Subcutaneous abdominal adipose tissue (tissue), 5 donors: ENCODE results near the gene MCHR1.

Source experiments
- H3K27ac ChIP-seq: one replicate; pipeline ENCODE4 v1.7.0; 2013; ENCODE audit warnings: low read depth, mild to moderate bottlenecking, inconsistent platforms, low read length, moderate library complexity
- H3K27me3 ChIP-seq, 5 donors: one replicate each; pipeline ENCODE4 v1.7.0; 2013; ENCODE audit warnings: low read length in 5 of 5, inconsistent platforms in 1 of 5; ENCODE audit not compliant: control insufficient read depth in 5 of 5, insufficient read depth in 4 of 5
- H3K36me3 ChIP-seq, 5 donors: one replicate each; pipeline ENCODE4 v1.7.0; 2013; ENCODE audit warnings: low read length in 5 of 5; ENCODE audit not compliant: control insufficient read depth in 5 of 5, insufficient read depth in 5 of 5
- H3K4me1 ChIP-seq, 5 donors: one replicate each; pipeline ENCODE4 v1.7.0; 2013; ENCODE audit warnings: low read length in 5 of 5, mild to moderate bottlenecking in 3 of 5, moderate library complexity in 1 of 5; ENCODE audit not compliant: control insufficient read depth in 5 of 5, insufficient read depth in 5 of 5
- H3K4me3 ChIP-seq, 5 donors: one replicate each; pipeline ENCODE4 v1.7.0; 2013; ENCODE audit warnings: low read length in 5 of 5, low read depth in 1 of 5
- H3K9ac ChIP-seq, 5 donors: one replicate each; pipeline ENCODE4 v1.7.0; 2013; ENCODE audit warnings: low read length in 5 of 5, mild to moderate bottlenecking in 4 of 5, moderate library complexity in 3 of 5
- H3K9me3 ChIP-seq, 5 donors: one replicate each; pipeline ENCODE4 v1.7.0; 2013; ENCODE audit warnings: low read length in 5 of 5; ENCODE audit not compliant: control insufficient read depth in 5 of 5
- donor health status: healthy.
- donor health status: healthy.
- donor health status: healthy.
- donor health status: healthy.
- donor health status: healthy.

Gene MCHR1

GRCh38 chr22:40685406-40685805, 6.1 kb downstream of the MCHR1 start:
- Histone ChIP-seq H3K4me3 (no peak overlapping the region), H3K9ac (no peak overlapping the region), H3K27ac (no peak overlapping the region), H3K27me3 (peaks cover 0 to 19% (median 17%) of the 10 kb centered on the region in 5 donors), H3K36me3 (no peaks in the 10 kb centered on the region), H3K9me3 (no peaks in the 10 kb centered on the region), H3K4me1 (peaks cover 0 to 5% (median 0%) of the 10 kb centered on the region in 5 donors)

DNA sequence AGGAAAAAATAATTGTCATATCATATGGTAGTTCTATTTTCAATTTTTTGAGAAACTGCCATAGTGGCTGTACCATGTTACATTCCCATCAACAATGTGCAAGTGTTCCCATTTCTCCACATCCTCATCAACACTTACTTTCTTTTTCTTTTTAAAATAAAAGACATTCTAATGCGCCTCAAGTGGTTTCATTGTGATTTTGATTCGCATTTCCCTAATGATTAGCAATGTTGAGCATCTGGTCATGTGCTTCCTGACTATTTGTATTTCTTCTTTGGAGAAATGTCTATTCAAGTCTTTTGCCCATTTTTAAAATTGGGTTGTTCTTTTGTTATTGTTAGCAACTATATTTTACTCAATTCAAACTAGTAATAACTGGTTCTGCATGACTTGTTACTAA, 8.4 kb downstream of the MCHR1 start:
- peaks cover 0 to 8% (median 6%) of the 10 kb centered on the region in 5 donors for H3K27me3 ChIP-seq
- no peak overlapping the region for H3K27ac ChIP-seq
- no peaks in the 10 kb centered on the region for H3K36me3 ChIP-seq
- H3K9ac ChIP-seq, result no peak overlapping the region
- H3K9me3 ChIP-seq, result no peaks in the 10 kb centered on the region
- peaks cover 0 to 3% (median 0%) of the 10 kb centered on the region in 5 donors for H3K4me1 ChIP-seq
- H3K4me3 ChIP-seq, result no peak overlapping the region

DNA sequence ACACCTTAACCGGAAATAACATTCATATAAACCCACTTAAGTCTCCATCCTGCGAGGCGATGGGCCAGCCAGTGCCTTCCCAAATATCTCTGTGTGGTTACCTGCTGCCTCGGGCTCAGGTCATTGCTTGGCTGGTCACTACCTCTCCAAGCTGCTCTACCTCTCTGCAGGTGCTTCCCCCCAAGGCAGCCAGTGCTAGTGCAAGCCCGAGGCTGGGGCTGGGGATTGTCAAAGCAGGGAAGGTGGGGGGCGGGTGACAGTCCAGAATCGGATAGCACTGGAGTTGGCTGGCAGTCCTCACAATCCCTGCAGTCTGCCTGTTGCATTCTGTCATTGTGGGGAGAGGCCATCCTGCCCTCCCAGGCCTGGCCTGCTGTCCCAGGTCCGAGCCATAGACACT, 11.1 kb downstream of the MCHR1 start:
- Histone ChIP-seq H3K4me3 (no peak overlapping the region), H3K9ac (no peak overlapping the region), H3K4me1 (peaks cover 0 to 5% (median 0%) of the 10 kb centered on the region in 5 donors), H3K27ac (no peak overlapping the region), H3K27me3 (no peaks in the 10 kb centered on the region), H3K9me3 (no peaks in the 10 kb centered on the region), H3K36me3 (no peaks in the 10 kb centered on the region)

DNA sequence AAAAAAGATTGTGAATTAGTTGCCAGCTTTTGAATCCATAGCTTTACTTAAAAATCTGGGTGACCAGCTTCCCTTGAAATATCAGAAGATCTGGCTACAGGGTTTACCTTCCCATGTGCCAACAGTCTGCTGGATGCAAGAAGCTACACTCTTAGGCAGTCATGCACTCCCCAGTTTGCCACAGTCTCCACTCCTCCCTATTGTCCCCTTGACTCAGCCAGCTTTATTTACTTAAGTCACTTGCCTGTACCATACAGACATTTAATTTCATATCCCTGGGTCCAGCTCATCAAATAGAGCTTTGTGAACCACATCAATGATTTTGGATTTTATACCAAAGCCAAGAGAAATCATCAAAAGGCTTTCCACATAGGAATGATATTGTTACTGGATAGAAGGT, 12.2 kb downstream of the MCHR1 start:
- Histone ChIP-seq H3K36me3 (no peaks in the 10 kb centered on the region), H3K4me1 (peaks cover 0 to 5% (median 0%) of the 10 kb centered on the region in 5 donors), H3K27ac (no peak overlapping the region), H3K27me3 (no peaks in the 10 kb centered on the region), H3K9ac (no peak overlapping the region), H3K9me3 (no peaks in the 10 kb centered on the region), H3K4me3 (no peak overlapping the region)

- Histone ChIP-seq H3K27ac (no peak overlapping the region), H3K36me3 (no peaks in the 10 kb centered on the region), H3K9ac (no peak overlapping the region), H3K4me1 (peaks cover 0 to 5% (median 0%) of the 10 kb centered on the region in 5 donors), H3K4me3 (no peak overlapping the region), H3K9me3 (no peaks in the 10 kb centered on the region), H3K27me3 (no peaks in the 10 kb centered on the region)
These were observed 15.1 kb downstream of the MCHR1 start for GRCh38 chr22:40694411-40694810.

DNA sequence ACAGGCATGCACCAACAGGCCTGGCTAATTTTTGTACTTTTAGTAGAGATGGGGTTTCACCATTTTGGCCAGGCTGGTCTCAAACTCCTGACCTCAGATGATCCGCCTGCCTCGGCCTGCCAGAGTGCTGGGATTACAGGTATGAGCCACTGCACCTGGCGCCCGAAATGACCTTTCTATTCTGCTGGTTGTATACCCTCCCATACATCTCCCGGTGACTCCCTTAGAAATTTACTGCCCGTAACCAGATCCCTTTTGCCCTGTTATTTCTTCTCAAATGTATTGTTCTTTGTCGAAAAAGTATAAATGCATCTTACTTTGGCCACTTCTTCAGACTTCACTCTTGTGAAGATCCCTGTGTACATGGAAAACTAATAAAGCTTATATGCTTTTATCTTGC, 22.0 kb downstream of the MCHR1 start:
- Histone ChIP-seq H3K9ac (no peak overlapping the region), H3K9me3 (no peaks in the 10 kb centered on the region), H3K27ac (no peak overlapping the region), H3K4me1 (no peaks in the 10 kb centered on the region), H3K36me3 (no peaks in the 10 kb centered on the region), H3K27me3 (no peaks in the 10 kb centered on the region), H3K4me3 (no peak overlapping the region)

GRCh38 chr22:40703174-40703573, 23.9 kb downstream of the MCHR1 start:
- no peaks in the 10 kb centered on the region for H3K36me3 ChIP-seq
- H3K4me1 ChIP-seq, result no peaks in the 10 kb centered on the region
- H3K27ac ChIP-seq, result no peak overlapping the region
- no peaks in the 10 kb centered on the region for H3K9me3 ChIP-seq
- no peaks in the 10 kb centered on the region for H3K27me3 ChIP-seq
- H3K9ac ChIP-seq, result no peak overlapping the region
- no peak overlapping the region for H3K4me3 ChIP-seq

- H3K4me1 ChIP-seq, result no peaks in the 10 kb centered on the region
- no peak overlapping the region for H3K4me3 ChIP-seq
- no peak overlapping the region for H3K9ac ChIP-seq
- no peaks in the 10 kb centered on the region for H3K36me3 ChIP-seq
- H3K27ac ChIP-seq, result no peak overlapping the region
- no peaks in the 10 kb centered on the region for H3K27me3 ChIP-seq
- no peaks in the 10 kb centered on the region for H3K9me3 ChIP-seq
These were observed 24.5 kb downstream of the MCHR1 start for GRCh38 chr22:40703736-40704135.

GRCh38 chr22:40705918-40706682, 26.8 kb downstream of the MCHR1 start:
- H3K9me3 ChIP-seq, result no peaks in the 10 kb centered on the region
- H3K9ac ChIP-seq, result no peak overlapping the region
- H3K36me3 ChIP-seq, result no peaks in the 10 kb centered on the region
- no peaks in the 10 kb centered on the region for H3K27me3 ChIP-seq
- no peak overlapping the region for H3K27ac ChIP-seq
- no peak overlapping the region for H3K4me3 ChIP-seq
- peaks cover 0 to 15% (median 3%) of the 10 kb centered on the region in 5 donors for H3K4me1 ChIP-seq

GRCh38 chr22:40707154-40707553, 27.9 kb downstream of the MCHR1 start:
- Histone ChIP-seq H3K9ac (no peak overlapping the region), H3K4me1 (peaks cover 0 to 15% (median 6%) of the 10 kb centered on the region in 5 donors), H3K9me3 (no peaks in the 10 kb centered on the region)

More at GRCh38 chr22:40707154-40707553, 27.9 kb downstream of the MCHR1 start:
- H3K27ac ChIP-seq, result no peak overlapping the region
- H3K27me3 ChIP-seq, result no peaks in the 10 kb centered on the region
- no peaks in the 10 kb centered on the region for H3K36me3 ChIP-seq
- no peak overlapping the region for H3K4me3 ChIP-seq
